Adrenal gland (tissue), 5 donors: Measurements from ENCODE around the gene MAPK10.

Experiments
- POLR2A ChIP-seq, 2 donors: fragments of 450-650 bp; IDR thresholded peaks; one replicate each; pipeline ENCODE4 v1.6.1; 2017; ENCODE audit warnings: antibody characterized with exemption in 2 of 2, mild to moderate bottlenecking in 2 of 2, moderate library complexity in 1 of 2
- TF ChIP-seq, protein P1 (sequence below), 6 experiments: fragments of 450-650 bp in 4 of 6; fragments of 200-600 bp in 2 of 6; sonication (generic) in 1 of 6; IDR thresholded peaks; 1 replicate in 5 of 6; 2 replicates in 1 of 6; pipeline versions ENCODE4 v1.5.1 to v1.8.0; 2016 to 2021; ENCODE audit warnings: antibody characterized with exemption in 6 of 6, mild to moderate bottlenecking in 2 of 6, moderate library complexity in 1 of 6
- donor health status: DM: no; HTN: no; CAD: no.

DNA sequence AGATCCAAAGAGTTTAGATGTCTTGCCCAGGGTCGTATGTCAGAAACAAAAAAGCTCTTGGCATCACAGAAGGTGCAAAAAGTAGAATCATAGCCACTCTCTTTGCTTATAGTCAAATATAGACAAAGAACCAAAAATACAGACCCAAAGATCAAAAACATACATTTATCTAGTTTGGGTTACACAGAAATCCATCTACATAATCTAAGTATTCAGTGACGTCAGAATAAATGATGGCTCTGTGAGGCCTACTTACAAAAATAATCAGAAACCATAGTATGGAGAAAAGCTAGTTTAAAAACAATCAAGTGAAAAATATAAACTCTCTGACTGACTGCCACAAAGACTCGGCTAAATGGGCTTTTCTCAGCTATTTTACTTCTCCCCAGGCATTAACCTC lies 126.8 kb downstream of the MAPK10 start:
- TF ChIP-seq, protein P1, sequence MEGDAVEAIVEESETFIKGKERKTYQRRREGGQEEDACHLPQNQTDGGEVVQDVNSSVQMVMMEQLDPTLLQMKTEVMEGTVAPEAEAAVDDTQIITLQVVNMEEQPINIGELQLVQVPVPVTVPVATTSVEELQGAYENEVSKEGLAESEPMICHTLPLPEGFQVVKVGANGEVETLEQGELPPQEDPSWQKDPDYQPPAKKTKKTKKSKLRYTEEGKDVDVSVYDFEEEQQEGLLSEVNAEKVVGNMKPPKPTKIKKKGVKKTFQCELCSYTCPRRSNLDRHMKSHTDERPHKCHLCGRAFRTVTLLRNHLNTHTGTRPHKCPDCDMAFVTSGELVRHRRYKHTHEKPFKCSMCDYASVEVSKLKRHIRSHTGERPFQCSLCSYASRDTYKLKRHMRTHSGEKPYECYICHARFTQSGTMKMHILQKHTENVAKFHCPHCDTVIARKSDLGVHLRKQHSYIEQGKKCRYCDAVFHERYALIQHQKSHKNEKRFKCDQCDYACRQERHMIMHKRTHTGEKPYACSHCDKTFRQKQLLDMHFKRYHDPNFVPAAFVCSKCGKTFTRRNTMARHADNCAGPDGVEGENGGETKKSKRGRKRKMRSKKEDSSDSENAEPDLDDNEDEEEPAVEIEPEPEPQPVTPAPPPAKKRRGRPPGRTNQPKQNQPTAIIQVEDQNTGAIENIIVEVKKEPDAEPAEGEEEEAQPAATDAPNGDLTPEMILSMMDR (IDR thresholded peaks at IDR 0.05), result no peak
- TF ChIP-seq POLR2A (IDR thresholded peaks at IDR 0.05), result no peak
